Right renal cortex interstitium (tissue), 3 donors: ENCODE measurements around the gene GALP. TPM values are rescaled to one million over a fixed set of nuclear protein-coding genes. Genes with fewer than 3 reads are reported as not detected.
"Not testable (repeated sequence)": the region's sequence is repeated elsewhere in the genome, so short reads cannot be mapped to it uniquely, and the experiment has no call there.

ENCODE experiments used
- DNase-seq, 3 donors: peaks; one replicate each; pipeline ENCODE4 v3.0.0-alpha.2; 2013; ENCODE audit warnings: low read depth in 3 of 3, low spot score in 2 of 3
- polyA plus RNA-seq, 3 donors: library from polyadenylated mRNA; unstranded; fragments of 120-200 nt; gene quantifications; one replicate each; pipeline ENCODE4 v1.2.1, GENCODE V29; 2013; ENCODE audit not compliant: insufficient read length in 3 of 3

The GALP gene
- polyA plus RNA-seq, 3 donors, result not detected

GRCh38 chr19:56177564-56178243 is 1.9 kb downstream of the GALP start:
- DNase-seq, result no peak

GRCh38 chr19:56189785-56190184 is 14.0 kb downstream of the GALP start:
- DNase-seq, result no peak

GRCh38 chr19:56191115-56191514 is 15.3 kb downstream of the GALP start:
- DNase-seq, result no peak

GRCh38 chr19:56191711-56192110 is 15.9 kb downstream of the GALP start:
- no peak for DNase-seq

- no peak for DNase-seq
Observed at GRCh38 chr19:56193981-56194640, 18.3 kb downstream of the GALP start.

- DNase-seq, result not testable (repeated sequence)
Observed at GRCh38 chr19:56197646-56198045, 21.8 kb downstream of the GALP start, which contains the start of gene ZSCAN5B. ZSCAN5B (minus strand) TSS chr19:56197783; CDS start chr19:56193052, 4,731 bp downstream.

GRCh38 chr19:56199687-56200086 is 23.9 kb downstream of the GALP start:
- no peak for DNase-seq

GRCh38 chr19:56201973-56202372 is 26.2 kb downstream of the GALP start, which contains the start of gene ZSCAN5C:
ZSCAN5C (plus strand) TSS chr19:56202273; CDS start chr19:56205914, 3,641 bp downstream.
- no peak for DNase-seq

- DNase-seq, result not testable (repeated sequence)
Observed at GRCh38 chr19:56207581-56207980, 31.8 kb downstream of the GALP start.

- DNase-seq, result no peak
Observed at GRCh38 chr19:56209091-56209490, 33.3 kb downstream of the GALP start.

- not testable (repeated sequence) for DNase-seq
Observed at GRCh38 chr19:56210036-56210435, 34.2 kb downstream of the GALP start.

GRCh38 chr19:56211718-56212117 is 35.9 kb downstream of the GALP start:
- no peak for DNase-seq

GRCh38 chr19:56217039-56217949 is 41.5 kb downstream of the GALP start:
- DNase-seq, result no peak

- no peak for DNase-seq
Observed at GRCh38 chr19:56218961-56219360, 43.2 kb downstream of the GALP start.

GRCh38 chr19:56221442-56221841 is 45.6 kb downstream of the GALP start:
- DNase-seq, result not testable (repeated sequence)

- no peak for DNase-seq
Observed at GRCh38 chr19:56221851-56222250, 46.0 kb downstream of the GALP start.

- no peak for DNase-seq
Observed at GRCh38 chr19:56222901-56223300, 47.1 kb downstream of the GALP start.

- DNase-seq, result no peak
Observed at GRCh38 chr19:56223481-56223880, 47.7 kb downstream of the GALP start.
